GM12892 (cell line): Measurements from ENCODE around the gene PRDM15.

Source experiments
- POLR2A ChIP-seq: IDR thresholded peaks from 2 replicates; pipeline ENCODE4 v1.6.1; 2011; ENCODE audit warnings: low read depth, low read length, control low read depth
- POLR2AphosphoS5 ChIP-seq: IDR thresholded peaks from 2 replicates; pipeline ENCODE4 v1.6.1; 2011; ENCODE audit warnings: low read depth, low read length, control low read depth

DNA sequence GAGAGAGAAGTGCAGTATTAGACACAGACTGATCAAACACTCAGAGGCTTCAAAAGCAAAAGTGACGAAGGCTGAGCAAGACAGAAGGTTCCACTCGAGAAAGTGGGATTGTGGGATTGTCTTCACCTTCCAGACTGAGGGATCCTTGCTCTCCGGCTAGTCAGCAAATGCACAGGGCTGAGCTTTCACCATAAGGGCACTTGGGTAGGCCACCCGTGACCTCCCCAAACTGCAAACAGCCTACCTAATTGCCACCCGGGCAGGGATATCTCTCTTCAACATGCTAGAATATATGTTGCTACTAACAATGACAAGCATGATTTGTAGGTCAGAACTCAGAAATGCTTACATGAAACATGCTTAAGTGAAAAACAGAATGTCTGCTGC lies 77.0 kb downstream of the PRDM15 start:
- no peak for TF ChIP-seq POLR2A
- TF ChIP-seq POLR2AphosphoS5 = no peak
